A172 (cell line): Measurements from ENCODE around the gene CORO1C. TPM values are rescaled to one million over a fixed set of nuclear protein-coding genes. Genes with fewer than 3 reads are reported as not detected.
"Not testable (repeated sequence)": the region's sequence is repeated elsewhere in the genome, so short reads cannot be mapped to it uniquely, and the experiment has no call there.

ENCODE experiments used
- DNase-seq: peaks from one replicate; pipeline ENCODE4 v3.0.0-alpha.2; 2015; ENCODE audit warnings: low spot score
- total RNA-seq: library from RNA; depleted of rRNA; stranded (reverse); fragments of >200 nt; shearing (Covaris generic); gene quantifications from 2 replicates; pipeline ENCODE4 v1.2.3, GENCODE V29; 2014

CORO1C gene
- total RNA-seq, 1 experiment from 2014 or later = 166 TPM

DNA sequence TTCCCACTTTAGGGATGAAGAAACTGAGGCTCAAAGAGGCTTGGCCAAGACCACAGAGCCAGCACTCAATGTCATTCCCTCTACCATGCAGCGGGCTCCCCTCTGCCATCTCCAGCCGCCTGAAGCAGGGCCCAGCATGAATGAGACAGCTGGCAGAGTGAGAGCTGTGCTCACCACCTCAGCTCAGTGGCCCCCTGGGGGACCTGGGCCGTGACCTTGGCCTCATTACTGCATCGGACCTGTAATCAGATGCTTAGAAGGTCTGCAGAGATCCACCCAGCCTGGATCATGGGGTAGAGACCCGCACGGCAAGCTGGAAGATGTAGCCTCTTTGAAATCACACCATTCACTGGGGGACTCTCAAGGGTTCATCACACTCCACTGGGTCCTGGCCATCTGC, 22.7 kb upstream of the CORO1C start:
- DNase-seq = no peak

DNA sequence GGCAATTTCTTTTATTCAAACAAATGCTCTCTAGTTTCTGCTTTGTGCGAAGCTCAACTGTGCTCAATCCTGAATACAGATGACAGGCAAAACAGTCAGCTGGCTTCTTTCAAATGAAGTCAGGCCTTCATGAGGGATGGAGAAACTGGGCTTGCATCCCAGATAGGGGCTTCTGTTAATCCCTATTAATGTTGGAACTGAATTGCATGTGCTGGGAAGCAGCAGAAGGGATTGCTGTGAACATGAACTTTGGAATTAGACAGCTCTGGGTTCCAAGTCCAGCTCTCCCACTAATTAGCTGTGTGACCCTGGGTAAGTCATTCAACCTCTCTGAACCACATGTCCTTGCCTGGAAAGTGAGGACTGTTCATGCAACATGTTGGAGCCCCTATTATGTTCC, 21.1 kb upstream of the CORO1C start:
- DNase-seq = no peak

DNA sequence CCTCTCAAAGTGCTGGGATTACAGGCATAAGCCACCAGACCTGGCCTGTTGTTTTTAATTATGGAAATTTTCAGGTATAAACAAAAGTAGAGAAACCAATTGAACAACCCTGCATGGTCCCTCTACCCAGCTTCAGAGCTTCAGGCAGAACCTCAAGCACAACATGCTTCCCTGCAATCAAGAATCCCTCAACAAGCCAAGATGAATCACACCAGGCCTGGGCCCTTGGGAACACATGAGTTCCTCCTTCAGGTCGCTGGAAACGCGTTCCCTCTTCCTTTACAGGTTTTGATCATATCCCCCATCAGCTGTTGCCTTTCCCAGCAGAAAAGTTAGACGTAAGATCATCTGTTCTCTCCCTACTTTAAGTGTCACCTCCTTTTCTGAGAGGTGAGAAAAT, 20.5 kb upstream of the CORO1C start:
- DNase-seq = no peak

GRCh38 chr12:108751003-108751402, 19.7 kb upstream of the CORO1C start:
- not testable (repeated sequence) for DNase-seq

DNA sequence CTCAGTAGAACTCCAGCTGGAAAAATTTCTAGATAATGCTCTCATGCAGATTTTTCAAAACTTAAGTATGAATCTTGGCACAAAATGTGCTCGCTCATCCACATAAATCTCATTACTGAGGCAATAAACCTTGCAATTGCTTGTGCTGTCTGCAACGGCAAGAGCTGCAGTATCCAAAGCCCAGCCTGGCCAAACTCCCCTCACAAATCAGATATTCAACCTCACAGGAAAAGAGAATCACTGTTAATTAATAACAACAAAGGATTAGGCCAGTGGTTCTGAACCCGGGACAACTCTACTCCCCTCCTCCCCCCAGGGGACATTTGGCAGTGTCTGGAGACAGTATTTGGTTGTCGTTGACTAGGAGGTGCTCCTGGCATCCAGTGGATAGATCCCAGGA, 19.2 kb upstream of the CORO1C start:
- no peak for DNase-seq

DNA sequence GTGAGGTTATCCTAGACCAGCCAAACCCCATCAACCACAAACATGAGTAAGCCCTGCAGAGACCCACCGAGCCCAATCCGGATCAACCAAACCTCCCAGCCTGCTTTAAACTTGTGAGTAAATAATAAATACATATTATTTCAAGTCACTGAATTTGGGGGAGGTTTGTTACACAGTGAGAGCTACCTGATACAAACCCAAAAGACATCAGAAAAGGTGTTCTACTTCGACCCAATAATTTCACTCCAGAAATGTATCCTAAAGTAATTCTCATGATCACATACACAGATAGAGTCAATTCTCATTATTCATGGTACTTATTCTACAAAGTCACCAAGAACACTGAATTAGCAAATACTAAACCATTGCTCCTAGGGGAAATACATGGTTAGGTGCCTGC, 16.2 kb upstream of the CORO1C start:
- no peak for DNase-seq

- DNase-seq = no peak
Observed at GRCh38 chr12:108745641-108746040, 14.3 kb upstream of the CORO1C start.

- no peak for DNase-seq
Observed at GRCh38 chr12:108744021-108744897, 12.9 kb upstream of the CORO1C start.

DNA sequence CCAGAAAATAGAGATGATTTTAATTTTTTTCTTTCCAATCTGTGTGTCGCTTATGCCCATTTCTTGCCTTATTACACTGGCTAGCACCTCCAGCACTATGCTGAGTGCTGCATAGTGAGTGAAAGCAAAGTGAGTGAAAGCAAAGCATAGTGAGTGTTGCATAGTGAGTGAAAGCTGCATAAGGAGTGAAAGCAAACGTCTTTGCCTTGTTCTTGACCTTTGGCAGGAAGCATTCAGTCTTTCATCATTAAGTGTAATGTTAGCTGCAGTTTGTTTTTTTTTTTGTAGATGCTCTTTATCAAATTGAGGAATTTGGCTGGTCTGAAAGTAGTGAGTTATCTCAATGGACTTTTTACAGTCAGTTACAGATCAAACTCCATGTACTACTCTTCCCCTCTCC, 6.9 kb upstream of the CORO1C start:
- DNase-seq = no peak

- no peak for DNase-seq
Observed at GRCh38 chr12:108735855-108736254, 4.5 kb upstream of the CORO1C start.

GRCh38 chr12:108734200-108734906, 3.0 kb upstream of the CORO1C start:
- DNase-seq = peak; percentile 95

DNA sequence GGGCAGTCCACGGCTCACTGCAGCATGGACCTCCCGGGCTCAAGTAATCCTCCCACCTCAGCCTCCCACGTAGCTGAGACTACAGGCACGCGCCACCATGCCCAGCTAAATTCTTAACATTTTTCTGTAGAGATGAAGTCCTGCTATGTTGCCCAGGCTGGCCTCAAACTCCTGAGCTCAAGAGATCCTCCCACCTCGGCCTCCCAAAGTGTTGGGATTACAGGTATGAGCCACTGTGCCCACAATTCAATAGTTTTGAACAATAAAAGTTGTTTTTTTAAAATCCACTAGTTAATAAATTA, 1.9 kb upstream of the CORO1C start:
- not testable (repeated sequence) for DNase-seq

DNA sequence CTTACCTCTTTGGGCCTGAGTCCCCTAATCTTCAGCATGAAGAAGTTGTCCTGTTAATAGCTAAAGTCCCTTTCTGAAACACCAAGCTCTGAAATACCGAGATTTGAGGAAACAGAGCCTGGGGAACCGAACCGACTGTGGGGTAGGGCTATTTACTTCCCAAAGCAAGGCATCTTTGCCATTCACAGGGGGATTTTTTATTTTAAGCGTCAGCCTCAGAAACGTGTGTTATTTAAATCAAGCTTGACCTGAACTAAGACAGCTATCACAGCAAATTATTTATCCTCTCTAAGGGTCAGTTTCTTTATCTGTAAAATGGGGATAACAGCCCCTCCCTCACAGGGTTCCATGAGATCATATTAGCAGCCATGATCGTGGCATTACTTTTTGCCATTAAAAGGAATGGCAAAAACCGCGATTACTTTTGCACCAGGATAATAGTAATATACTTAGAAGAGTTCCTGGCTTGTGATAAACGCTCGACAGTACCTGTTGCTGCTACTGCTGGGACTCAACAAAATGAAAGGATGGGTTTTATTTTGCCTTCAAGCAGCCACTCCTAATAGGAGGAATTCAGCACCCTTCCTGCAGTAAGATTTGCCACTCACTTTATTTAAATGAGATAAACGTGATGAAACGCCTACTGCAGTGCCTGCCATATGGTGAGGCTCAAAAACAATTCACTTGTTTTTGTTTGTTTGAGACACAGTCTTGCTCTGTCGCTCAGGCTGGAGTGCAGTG, 1.3 kb upstream of the CORO1C start:
- no peak for DNase-seq

- DNase-seq = peak; percentile 94
Observed at GRCh38 chr12:108731866-108732461, 646 bp upstream of the CORO1C start.

DNA sequence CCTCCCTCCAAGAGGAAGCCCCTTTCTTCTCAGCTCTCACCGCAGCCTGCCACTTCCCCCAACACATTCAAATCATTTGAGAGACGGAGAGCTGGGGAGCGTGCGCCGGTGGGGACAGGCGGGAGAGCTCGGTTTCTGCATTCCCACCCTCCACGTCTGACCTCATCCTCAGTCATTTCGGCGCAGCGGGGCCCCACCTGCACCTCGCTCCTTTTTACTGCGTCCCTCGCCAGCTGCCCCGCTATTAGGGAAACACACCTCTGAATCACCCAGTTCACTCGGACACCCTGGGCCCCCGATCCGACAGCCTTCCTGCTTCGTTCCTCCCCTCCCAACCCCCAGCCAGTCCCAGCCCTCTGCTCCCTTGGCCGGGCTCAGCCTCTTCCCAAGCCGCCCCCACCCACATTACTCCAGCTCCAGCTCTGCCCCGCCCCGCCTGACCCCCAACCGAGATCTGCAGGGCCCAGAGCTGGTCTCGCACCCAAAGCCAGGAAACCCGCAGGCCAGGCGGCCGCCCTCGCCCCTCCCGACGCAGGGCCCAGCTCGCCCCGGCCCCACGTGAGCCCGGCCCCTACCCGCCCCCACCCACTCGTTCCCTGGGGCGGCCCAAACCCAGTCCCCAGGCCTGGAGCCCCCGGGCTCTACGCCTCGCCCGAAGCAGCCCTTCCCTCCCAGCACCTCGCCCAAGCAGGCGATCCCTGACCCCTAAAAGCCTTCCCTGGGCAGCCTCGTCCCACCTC, 783 bp downstream of the CORO1C start:
- peak; percentile 80 for DNase-seq

DNA sequence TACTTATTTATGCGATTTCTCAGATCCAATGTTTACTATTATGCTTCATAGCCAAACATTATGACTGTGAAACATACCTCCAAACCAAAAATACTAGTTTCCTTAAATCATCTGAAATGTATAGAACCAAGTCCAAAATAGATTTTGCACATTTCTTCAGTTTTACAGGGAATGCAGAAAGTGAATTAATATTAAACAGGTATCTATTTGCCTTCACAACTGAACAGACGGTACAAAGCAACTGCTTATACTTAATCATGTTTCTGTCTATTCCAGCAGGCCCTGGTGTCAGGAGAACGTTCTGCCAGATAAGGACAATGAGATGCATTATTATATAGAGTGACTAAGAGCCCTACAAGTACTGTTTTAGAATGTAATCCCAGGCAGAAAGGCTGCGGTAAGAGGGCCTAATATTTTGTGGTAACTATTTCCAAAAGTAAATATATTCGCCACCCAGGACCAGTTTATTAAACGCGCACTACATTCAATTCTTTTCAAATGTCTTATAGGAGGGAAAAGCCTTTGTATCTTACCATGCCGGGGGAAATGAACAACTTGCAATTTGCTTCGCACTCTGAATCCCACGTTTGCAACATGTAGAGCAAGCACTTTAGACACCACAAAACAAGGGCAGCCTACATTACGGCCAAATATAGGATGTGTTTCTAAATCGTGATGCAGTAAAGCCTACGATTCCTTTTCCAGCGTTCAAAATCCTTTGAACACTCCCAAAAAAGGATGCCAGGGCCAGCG, 1.5 kb downstream of the CORO1C start:
- DNase-seq = peak; percentile 43

DNA sequence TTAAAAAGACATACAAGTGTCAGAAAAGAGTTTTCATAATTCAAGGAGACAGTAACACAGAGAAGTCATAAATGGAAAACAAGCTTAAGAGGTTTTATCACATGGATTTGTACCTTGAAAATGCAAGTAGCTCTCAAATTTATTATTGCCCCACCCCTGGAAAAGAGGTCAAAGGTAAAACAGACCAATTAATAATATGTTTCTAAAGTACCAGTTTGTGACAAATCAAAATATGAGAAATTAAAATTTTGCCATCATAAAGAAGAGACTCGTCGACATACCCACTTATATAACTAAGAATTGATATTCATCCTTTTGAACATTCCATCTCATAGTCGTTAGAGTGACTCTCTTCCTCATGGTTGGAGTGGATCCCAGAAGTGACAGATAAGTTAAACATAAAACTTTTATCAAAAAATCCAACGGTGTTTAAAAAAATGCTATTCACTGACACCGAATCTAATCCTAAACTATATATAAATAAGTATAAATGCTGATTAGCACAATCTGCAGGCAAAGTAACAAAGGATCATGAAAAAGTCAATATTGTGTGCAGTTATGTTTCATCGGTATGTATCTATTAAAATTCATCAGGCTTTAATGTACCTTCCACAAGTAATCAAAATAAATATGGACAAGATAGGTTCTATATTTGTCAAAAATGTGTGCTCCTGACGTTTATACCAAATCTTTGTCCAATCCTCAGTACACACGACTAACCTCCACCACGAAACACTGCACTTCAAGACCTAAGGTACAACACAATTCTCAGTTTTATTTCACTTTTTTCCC, 2.3 kb downstream of the CORO1C start:
- no peak for DNase-seq

DNA sequence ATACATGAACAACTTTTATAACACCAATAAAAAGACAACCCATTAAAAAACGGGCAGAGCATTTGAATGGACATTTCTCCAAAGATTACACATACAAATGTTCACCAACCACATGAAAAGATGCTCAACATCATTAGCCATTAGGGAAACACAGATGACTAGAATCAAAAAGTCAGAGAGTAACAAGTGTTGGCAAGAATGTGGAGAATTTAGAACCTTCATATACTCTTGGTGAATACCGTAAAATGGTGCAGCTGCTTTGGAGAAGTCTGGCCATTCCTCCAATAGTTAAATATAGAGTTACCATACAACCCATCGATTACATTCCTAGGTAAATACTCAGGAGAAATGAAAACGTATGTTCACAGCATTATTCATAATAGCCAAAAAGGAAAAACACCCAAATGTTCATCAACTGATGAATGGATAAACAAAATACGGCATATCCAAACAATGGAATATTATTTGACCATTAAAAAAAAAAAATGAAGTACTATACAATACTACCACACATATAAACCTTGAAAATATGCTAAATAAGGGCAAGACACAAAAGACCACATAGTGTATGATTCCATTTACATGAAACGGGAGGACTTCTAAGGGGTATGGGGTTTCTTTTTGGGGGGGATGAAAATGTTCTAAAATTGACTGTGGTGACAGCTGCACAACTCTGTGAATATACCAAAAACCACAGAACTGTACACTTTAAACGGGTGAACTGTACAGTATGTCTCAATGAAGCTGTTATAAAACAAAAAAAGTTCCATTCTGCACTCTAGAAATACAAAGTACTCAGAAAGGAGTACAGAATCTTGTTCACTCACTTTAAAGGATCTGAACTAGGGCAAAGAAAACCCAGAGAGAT, 3.2 kb downstream of the CORO1C start:
- no peak for DNase-seq

GRCh38 chr12:108727161-108727560, 4.2 kb downstream of the CORO1C start:
- no peak for DNase-seq
